Suppressor macrophage treated with lipopolysaccharide for 4 hours (primary cell): Measurements from ENCODE around the gene PARP3.
A peak's percentile ranks its signal among the peaks of the same experiment; 100 is the strongest.

Experiments
- DNase-seq: peaks from one replicate; pipeline ENCODE4 v3.0.0-alpha.2; 2020

PARP3 gene

GRCh38 chr3:51967384-51968169, 25.4 kb downstream of the PARP3 start, which contains the start of gene PCBP4:
PCBP4 (minus strand) TSS chr3:51967454; CDS start chr3:51961240, 6,214 bp downstream.
- peak; percentile 10 for DNase-seq

GRCh38 chr3:51968170-51968775, 26.1 kb downstream of the PARP3 start:
- DNase-seq: no peak

GRCh38 chr3:51968883-51969678, 26.9 kb downstream of the PARP3 start:
- DNase-seq: no peak

- no peak for DNase-seq
These were observed 27.7 kb downstream of the PARP3 start for GRCh38 chr3:51969841-51970240.

GRCh38 chr3:51970606-51971300, 28.6 kb downstream of the PARP3 start:
- no peak for DNase-seq

GRCh38 chr3:51971350-51971749, 29.2 kb downstream of the PARP3 start:
- no peak for DNase-seq

GRCh38 chr3:51974277-51974962, 32.3 kb downstream of the PARP3 start:
- no peak for DNase-seq

GRCh38 chr3:51974963-51975851, 33.0 kb downstream of the PARP3 start, which contains the start of gene ABHD14A:
ABHD14A (plus strand) TSS chr3:51975064; CDS start chr3:51975136, 72 bp downstream.
- peak; percentile 84 for DNase-seq

GRCh38 chr3:51975852-51976549, 33.8 kb downstream of the PARP3 start:
- peak; percentile 51 for DNase-seq

- no peak for DNase-seq
These were observed 35.4 kb downstream of the PARP3 start for GRCh38 chr3:51977446-51978142.

GRCh38 chr3:51978143-51978502, 36.0 kb downstream of the PARP3 start:
- no peak for DNase-seq

- DNase-seq: no peak
These were observed 38.1 kb downstream of the PARP3 start for GRCh38 chr3:51980253-51980652.

- DNase-seq: no peak
These were observed 40.2 kb downstream of the PARP3 start for GRCh38 chr3:51982352-51982837.

GRCh38 chr3:51982838-51983577, 40.8 kb downstream of the PARP3 start, which contains the start of gene ACY1:
ACY1 (plus strand) TSS chr3:51983535; CDS start chr3:51984065, 530 bp downstream.
- peak; percentile 90 for DNase-seq

GRCh38 chr3:51983578-51984268, 41.6 kb downstream of the PARP3 start:
- DNase-seq: no peak

- no peak for DNase-seq
These were observed 42.1 kb downstream of the PARP3 start for GRCh38 chr3:51984269-51984647.

GRCh38 chr3:51985063-51985462, 42.9 kb downstream of the PARP3 start:
- DNase-seq: no peak
